K562 (cell line): ENCODE results near the gene SPTBN4. TPM values are rescaled to one million over a fixed set of nuclear protein-coding genes. Genes with fewer than 3 reads are reported as not detected.

Experiments used
- ARHGAP35 ChIP-seq: fragments of 450-650 bp; IDR thresholded peaks from 2 replicates; pipeline ENCODE4 v1.6.1; 2018; ENCODE audit not compliant: partially characterized antibody
- CCNT2 ChIP-seq: IDR thresholded peaks from 2 replicates; pipeline ENCODE4 v1.6.1; 2011; ENCODE audit warnings: borderline replicate concordance, low read depth, mild to moderate bottlenecking, moderate library complexity, mixed read lengths, low read length; ENCODE audit not compliant: insufficient read length; ENCODE audit errors: extremely low read depth
- CXXC5 ChIP-seq: fragments of 250-450 bp; sonication (Bioruptor Pico); IDR thresholded peaks from 2 replicates; pipeline ENCODE4 v1.8.0; 2022; ENCODE audit warnings: inconsistent platforms, mild to moderate bottlenecking, moderate library complexity
- E2F6 ChIP-seq, 2 experiments: IDR thresholded peaks; 2 replicates each; pipeline ENCODE4 v1.6.1; 2011; ENCODE audit warnings: borderline replicate concordance in 1 of 2, control low read depth in 1 of 2, low read depth in 1 of 2, low read length in 1 of 2, mild to moderate bottlenecking in 1 of 2, mixed read lengths in 1 of 2, moderate library complexity in 1 of 2; ENCODE audit not compliant: insufficient read depth in 1 of 2, insufficient read length in 1 of 2, poor library complexity in 1 of 2, severe bottlenecking in 1 of 2; ENCODE audit errors: extremely low read depth in 1 of 2
- EHMT2 ChIP-seq: fragments of 450-650 bp; IDR thresholded peaks from 2 replicates; pipeline ENCODE4 v1.6.1; 2018; ENCODE audit warnings: antibody characterized with exemption
- ETV5 ChIP-seq: sonication (generic); formaldehyde crosslinking; IDR thresholded peaks from 2 replicates; pipeline ENCODE4 v1.4.0; 2020; ENCODE audit warnings: low read depth, mild to moderate bottlenecking, missing genetic modification reagents
- HCFC1 ChIP-seq: IDR thresholded peaks from 2 replicates; pipeline ENCODE4 v1.6.1; 2012; ENCODE audit warnings: low read depth, low read length, improper control_type of control experiment
- HNRNPLL ChIP-seq: fragments of 200-400 bp; formaldehyde crosslinking; IDR thresholded peaks from 2 replicates; pipeline ENCODE4 v1.6.1; 2017; ENCODE audit warnings: low read length, low read depth, mild to moderate bottlenecking; ENCODE audit not compliant: poor library complexity, severe bottlenecking
- ID3 ChIP-seq, 2 experiments: fragments of 250-450 bp in 1 of 2; fragments of 450-650 bp in 1 of 2; sonication (Bioruptor Pico) in 1 of 2; IDR thresholded peaks; 2 replicates each; pipeline versions ENCODE4 v1.6.1 to v1.8.0; 2016 to 2021; ENCODE audit warnings: mild to moderate bottlenecking in 2 of 2, moderate library complexity in 2 of 2, missing compliant biosample characterization in 1 of 2, missing genetic modification characterization in 1 of 2
- MEF2A ChIP-seq: IDR thresholded peaks from 2 replicates; pipeline ENCODE4 v1.6.1; 2011; ENCODE audit warnings: low read depth, mild to moderate bottlenecking, low read length, moderate library complexity; ENCODE audit not compliant: control insufficient read depth
- PBX2 ChIP-seq, 2 experiments: IDR thresholded peaks in 1 of 2; conservative IDR thresholded peaks in 1 of 2; 2 replicates each; pipeline ENCODE4 v1.6.1; 2016; ENCODE audit warnings: low read depth in 2 of 2, mild to moderate bottlenecking in 1 of 2, missing compliant biosample characterization in 1 of 2, missing genetic modification characterization in 1 of 2, moderate library complexity in 1 of 2
- YY1 ChIP-seq, 3 experiments: IDR thresholded peaks; 2 replicates each; pipeline ENCODE4 v1.6.1; 2011; ENCODE audit warnings: low read length in 2 of 3, mild to moderate bottlenecking in 2 of 3, moderate library complexity in 2 of 3, borderline replicate concordance in 1 of 3, control low read depth in 1 of 3, low read depth in 1 of 3; ENCODE audit not compliant: insufficient read depth in 3 of 3, insufficient replicate concordance in 2 of 3, control insufficient read depth in 1 of 3, insufficient read length in 1 of 3; ENCODE audit errors: extremely low read depth in 1 of 3
- ZBED1 ChIP-seq: IDR thresholded peaks from 2 replicates; pipeline ENCODE4 v1.6.1; 2014
- ZBTB9 ChIP-seq: fragments of 450-650 bp; formaldehyde crosslinking; IDR thresholded peaks from 2 replicates; pipeline ENCODE4 v1.4.0; 2020; ENCODE audit warnings: mild to moderate bottlenecking, moderate library complexity
- ZFX ChIP-seq: sonication (generic); formaldehyde crosslinking; IDR thresholded peaks from 2 replicates; pipeline ENCODE4 v1.8.0; 2022; ENCODE audit warnings: mild to moderate bottlenecking, missing genetic modification reagents, moderate library complexity
- ZNF24 ChIP-seq: fragments of 450-650 bp; IDR thresholded peaks from 2 replicates; pipeline ENCODE4 v1.6.1; 2016
- ZNF263 ChIP-seq: sonication (generic); formaldehyde crosslinking; IDR thresholded peaks from 2 replicates; pipeline ENCODE4 v1.8.0; 2022; ENCODE audit warnings: mild to moderate bottlenecking, missing genetic modification reagents, borderline replicate concordance
- polyA plus RNA-seq, 8 experiments: library from polyadenylated mRNA; depleted of rRNA in 4 of 8; stranded (reverse) in 5 of 8; unstranded in 3 of 8; fragments of >200 nt; fragmentation: Nextera tagmentation in 2 of 8; fragmentation: Illumina TruSeq in 1 of 8; extraction: Ambion mirVana in 2 of 8; extraction: Trizol in 1 of 8; gene quantifications; 2 replicates each; pipeline versions ENCODE4 v1.2.1 to v1.2.3, GENCODE V29; 2011 to 2014; ENCODE audit warnings: inconsistent platforms in 1 of 8, missing spikeins in 1 of 8
- total RNA-seq, 7 experiments: library from RNA; depleted of rRNA in 6 of 7; stranded (reverse); fragments of >200 nt in 6 of 7; fragmentation: Illumina TruSeq in 2 of 7; extraction: Trizol in 2 of 7; gene quantifications; 2 replicates each; pipeline versions ENCODE4 v1.2.1 to v1.2.3, GENCODE V29; 2011 to 2021; ENCODE audit warnings: low replicate concordance in 1 of 7

The SPTBN4 gene
- total and polyA plus RNA-seq, 9 of the 15 experiments (the other 6 are each of a cell fraction or from before 2014, with no cell fraction given), result 0.01 to 1.5 (median 0.86) TPM

GRCh38 chr19:40613690-40614621 is 147.2 kb downstream of the SPTBN4 start (continued):
- TF ChIP-seq CCNT2 (peak; percentile 43), ZNF263 (CRISPR knock-in tag) (peak; percentile 55; the same call in 1 of the 2 replicates), EHMT2 (0 out of 2 replicates have a peak, but pooled peaks have one; percentile 28), ID3 (CRISPR knock-in tag; IDR thresholded peaks at IDR 0.05) (no peak), ID3 (tag; IDR thresholded peaks at IDR 0.05) (0 out of 2 replicates have a peak, but pooled peaks have one; percentile 24), HNRNPLL (no peak), HCFC1 (no peak), MEF2A (no peak), E2F6 (IDR thresholded peaks at IDR 0.05; ENCODE audit: borderline replicate concordance in 1 of 2, extremely low read depth in 1 of 2, insufficient read depth in 1 of 2, insufficient read length in 1 of 2, low read depth in 1 of 2, low read length in 1 of 2, poor library complexity in 1 of 2, severe bottlenecking in 1 of 2) (peak; percentile 66 to 71), PBX2 (CRISPR knock-in tag; IDR thresholded peaks at IDR 0.05; ENCODE audit: low read depth) (no peak), PBX2 (tag; conservative IDR thresholded peaks at IDR 0.05; ENCODE audit: low read depth) (peak; percentile 68), ARHGAP35 (peak; percentile 57), ETV5 (CRISPR knock-in tag) (no peak), YY1 (IDR thresholded peaks at IDR 0.05; ENCODE audit: borderline replicate concordance in 1 of 3, control insufficient read depth in 1 of 3, extremely low read depth in 1 of 3, insufficient read depth in 3 of 3, insufficient read length in 1 of 3, insufficient replicate concordance in 2 of 3, low read depth in 1 of 3, low read length in 2 of 3) (no peak), ZBED1 (0 out of 2 replicates have a peak, but pooled peaks have one; percentile 24), ZFX (CRISPR knock-in tag) (peak; percentile 72), ZBTB9 (CRISPR knock-in tag) (no peak), ZNF24 (no peak), CXXC5 (CRISPR knock-in tag) (peak; percentile 70)
